GM19397 (cell line): ENCODE data around the gene ARSK.

Experiments
- ATAC-seq: cut with Tn5 transposase; IDR thresholded peaks from one replicate; pipeline ENCODE4 v1.9.1; 2021; ENCODE audit warnings: mild to moderate bottlenecking, moderate library complexity; ENCODE audit not compliant: unreplicated experiment

ARSK gene, protein sequence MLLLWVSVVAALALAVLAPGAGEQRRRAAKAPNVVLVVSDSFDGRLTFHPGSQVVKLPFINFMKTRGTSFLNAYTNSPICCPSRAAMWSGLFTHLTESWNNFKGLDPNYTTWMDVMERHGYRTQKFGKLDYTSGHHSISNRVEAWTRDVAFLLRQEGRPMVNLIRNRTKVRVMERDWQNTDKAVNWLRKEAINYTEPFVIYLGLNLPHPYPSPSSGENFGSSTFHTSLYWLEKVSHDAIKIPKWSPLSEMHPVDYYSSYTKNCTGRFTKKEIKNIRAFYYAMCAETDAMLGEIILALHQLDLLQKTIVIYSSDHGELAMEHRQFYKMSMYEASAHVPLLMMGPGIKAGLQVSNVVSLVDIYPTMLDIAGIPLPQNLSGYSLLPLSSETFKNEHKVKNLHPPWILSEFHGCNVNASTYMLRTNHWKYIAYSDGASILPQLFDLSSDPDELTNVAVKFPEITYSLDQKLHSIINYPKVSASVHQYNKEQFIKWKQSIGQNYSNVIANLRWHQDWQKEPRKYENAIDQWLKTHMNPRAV

DNA sequence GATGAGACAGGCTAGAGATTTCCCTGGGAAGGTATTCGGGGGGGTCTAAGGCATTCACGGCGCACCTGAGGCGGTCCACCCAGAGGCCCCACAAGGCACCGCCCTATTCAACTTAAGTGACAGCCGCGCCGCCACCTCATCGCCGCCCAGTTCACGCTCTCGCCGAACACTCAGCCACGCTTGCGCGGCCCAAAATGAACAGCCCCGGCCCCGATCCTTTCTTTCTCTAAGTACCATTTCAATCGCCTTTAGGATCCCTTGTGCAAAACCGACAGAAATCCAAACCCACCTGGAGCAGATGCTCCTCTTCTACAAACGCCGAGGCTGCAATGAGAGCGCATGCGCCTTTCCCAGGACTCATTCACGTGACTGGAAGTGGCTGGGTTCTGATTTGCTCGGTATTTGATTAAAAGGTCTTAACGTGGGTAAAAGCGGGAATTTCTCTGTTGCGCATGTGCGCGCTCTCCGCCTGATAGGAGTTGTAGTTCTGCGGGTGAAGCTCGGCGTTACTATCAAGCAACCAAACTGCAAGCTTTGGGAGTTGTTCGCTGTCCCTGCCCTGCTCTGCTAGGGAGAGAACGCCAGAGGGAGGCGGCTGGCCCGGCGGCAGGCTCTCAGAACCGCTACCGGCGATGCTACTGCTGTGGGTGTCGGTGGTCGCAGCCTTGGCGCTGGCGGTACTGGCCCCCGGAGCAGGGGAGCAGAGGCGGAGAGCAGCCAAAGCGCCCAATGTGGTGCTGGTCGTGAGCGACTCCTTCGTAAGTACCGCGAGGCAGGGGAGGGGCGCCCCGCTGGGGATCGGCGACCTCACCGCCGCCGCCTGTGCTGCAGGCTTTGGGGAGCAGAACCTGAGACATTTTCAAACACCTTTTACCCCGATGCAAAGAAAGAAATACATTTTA is at the start of gene ARSK, which contains the start of gene SKIC3:
TSS of gene ARSK (plus strand) at position 455 of the 902 bp plus-strand sequence. CDS start at position 633, 178 bp downstream.
TSS of gene SKIC3 (minus strand) at position 331 of the 902 bp plus-strand sequence. CDS start 7,827 bp downstream, outside the sequence.
- peak; percentile 87 for ATAC-seq

DNA sequence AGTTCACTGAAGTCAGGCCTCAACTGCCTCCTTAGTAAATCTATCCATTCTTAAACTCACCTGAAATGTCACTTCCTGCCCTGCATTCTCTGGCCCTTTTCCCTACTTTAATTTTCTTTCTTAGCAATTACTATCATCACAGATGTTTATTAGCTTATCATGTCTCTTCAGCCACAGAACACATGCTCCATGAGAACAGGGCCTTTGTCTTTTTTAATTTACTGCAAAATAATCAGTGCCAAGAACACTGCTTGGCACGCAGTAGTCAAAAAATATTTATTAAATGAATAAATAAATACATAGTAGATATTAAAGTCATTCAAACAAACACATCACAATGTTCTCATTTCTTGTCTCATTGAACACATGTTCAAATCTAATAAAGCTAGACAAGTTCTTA is 46.4 kb upstream of the ARSK start:
- ATAC-seq, result no peak

DNA sequence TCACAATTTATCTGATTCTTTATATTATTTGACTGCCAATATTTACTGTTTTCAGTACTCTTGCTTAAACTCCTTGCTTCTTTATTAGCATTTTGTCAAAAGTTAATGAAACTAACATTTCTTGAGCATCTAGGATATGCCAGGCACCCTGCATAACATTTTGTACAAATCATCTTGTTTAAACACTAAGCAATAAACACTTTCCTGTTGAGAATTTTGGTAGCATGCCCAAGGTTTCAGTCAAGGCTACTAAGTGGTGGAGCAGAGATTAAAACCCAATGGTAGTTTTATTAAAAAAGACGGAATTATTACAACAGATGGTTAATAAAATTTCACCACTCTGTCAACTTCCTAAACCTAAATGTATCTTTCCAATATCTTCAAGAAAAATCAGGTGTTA is 43.3 kb upstream of the ARSK start:
- ATAC-seq, result no peak

DNA sequence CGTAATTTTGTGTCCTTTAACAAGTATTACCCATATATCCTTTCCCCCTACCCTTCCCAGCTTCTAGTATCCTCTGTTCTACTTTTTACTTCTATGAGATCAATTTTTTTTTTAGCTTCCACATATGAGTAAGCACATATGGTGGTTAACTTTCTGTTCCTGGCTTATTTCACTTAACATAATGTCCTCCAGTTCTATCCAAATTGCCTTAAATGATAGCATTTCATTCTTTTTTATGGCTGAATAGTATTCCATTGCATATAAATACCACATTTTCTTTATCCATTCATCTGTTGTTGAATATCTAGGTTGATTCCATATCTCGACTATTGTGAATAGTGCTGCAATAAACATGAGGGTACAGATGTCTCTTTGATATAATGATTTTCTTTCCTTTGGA is 36.5 kb upstream of the ARSK start:
- no peak for ATAC-seq

DNA sequence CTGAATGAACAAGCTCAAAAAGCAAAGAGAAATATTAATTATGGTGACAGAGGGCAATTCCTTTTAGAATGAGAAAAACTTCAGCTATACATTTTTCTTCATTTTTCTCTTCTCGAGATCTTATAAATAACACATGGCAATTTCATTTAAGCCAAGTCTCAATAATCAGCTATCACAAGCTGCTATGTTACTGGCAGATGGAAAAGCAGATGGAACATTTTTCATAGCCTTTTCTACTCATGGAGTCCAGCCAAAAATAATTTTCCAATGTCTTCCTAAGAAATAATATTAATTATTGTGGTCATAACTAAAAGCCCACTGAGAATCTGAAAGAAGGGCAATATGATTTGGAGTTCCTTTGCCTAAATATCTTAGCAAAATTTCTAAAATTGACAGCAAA is 35.8 kb upstream of the ARSK start:
- ATAC-seq, result no peak

DNA sequence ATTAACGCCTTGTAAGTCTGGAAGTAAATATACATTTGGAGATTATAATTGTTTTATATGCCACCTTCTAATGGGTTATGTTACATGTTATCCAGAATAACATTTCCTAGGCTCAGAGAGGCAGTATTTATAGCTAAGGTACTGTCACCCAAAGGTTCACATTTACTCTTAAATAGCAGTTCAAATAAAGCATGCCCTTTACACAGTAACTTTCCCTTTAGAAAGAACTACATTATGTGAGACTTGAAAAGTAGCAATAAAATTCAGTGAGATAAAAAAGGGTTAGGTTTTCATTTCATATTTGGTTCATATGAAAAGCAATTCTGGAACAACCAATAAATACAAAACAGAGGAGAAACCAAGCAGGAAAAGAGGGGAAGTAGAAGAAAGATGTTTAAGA is 35.2 kb upstream of the ARSK start:
- ATAC-seq, result no peak

DNA sequence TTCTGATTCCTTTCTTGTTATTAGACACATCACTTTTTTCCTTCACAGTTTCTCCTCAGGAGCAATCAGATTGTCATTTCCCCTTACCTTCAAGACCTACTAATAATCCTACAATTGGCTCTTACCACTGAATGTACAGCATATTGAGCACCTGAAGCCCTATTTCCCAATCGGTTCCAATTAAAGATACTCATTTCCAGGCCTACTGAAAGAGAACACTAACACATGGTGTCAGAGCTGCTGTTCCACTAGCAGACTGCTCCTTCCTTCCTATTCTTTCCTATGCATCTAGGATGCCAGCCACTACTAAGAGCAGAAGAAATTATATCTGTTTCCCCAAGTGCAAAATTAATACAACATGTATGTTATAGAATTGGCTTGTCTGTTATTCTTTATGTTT is 34.7 kb upstream of the ARSK start:
- no peak for ATAC-seq

DNA sequence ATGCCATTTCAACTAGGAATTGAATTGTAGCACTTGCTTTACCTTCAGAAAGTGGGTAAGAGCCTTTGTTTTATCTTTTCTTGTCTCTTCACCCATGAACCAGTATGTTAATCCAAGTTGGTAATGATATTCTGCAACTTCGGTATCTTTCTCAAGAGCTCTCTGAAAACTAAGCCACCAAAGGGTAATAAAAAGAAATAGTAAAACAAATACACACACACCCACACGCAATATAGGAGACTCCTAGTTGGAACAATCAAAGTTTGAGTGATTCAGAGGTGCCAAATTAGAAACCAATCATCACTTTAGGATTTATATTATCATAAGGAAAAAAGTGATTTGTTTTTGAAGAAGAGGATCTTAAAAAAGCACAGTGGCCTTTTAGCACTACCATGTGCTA is 30.5 kb upstream of the ARSK start:
- no peak for ATAC-seq

DNA sequence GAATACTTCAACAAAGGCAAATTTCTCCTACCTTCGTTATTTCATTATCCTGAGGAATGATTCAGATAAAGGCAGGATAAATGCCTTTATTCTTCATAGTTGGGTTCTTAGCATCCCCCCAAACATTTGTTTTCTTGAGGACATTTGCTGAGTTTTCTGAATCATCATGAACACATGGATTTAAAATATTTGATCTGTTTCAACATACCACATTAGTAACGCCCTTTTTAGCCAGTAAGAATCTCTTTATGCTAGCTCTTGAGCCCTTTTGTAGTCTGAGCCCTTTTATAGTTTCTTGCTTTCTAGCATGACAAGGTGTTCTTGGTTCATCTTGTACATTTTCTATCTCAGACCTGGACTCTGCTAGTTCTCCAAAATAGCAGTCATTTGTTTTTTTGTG is 28.0 kb upstream of the ARSK start:
- ATAC-seq, result no peak

DNA sequence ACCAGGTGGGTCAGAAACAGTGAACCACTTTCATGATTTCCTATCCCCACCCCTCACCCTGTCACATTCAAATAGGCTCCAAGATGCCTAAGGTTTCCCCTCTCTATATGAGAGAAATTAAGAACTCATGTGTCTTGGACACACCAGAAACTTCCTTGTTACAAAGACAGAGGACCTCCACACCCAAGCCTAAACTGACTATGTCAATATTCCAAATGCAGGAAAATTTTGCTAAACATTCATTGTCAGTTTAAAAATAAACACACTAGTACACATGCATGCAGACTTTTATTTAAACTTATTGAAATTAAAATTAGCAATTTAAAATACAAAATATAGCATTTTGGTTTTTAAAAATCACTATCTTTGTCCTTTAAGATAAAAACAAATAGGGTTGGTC is 26.3 kb upstream of the ARSK start:
- ATAC-seq, result no peak

DNA sequence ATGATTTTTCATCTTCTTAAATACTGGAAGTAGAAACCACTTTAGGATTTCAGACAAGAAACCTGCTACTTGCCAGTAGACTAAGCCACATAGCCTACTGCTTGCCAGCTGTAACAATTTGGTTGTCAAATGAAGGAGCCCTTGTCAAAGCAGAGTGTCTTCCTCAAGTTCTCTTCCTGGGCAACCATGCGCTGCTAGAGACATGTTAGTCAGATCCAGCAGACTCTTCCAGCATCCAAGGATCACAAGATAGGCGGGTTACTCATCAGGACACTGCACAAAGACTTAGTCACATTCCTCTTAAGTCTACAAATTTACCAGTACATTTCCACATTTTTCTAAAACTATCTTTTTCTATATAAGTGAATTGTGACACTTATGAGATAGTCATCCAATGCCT is 24.5 kb upstream of the ARSK start:
- no peak for ATAC-seq

DNA sequence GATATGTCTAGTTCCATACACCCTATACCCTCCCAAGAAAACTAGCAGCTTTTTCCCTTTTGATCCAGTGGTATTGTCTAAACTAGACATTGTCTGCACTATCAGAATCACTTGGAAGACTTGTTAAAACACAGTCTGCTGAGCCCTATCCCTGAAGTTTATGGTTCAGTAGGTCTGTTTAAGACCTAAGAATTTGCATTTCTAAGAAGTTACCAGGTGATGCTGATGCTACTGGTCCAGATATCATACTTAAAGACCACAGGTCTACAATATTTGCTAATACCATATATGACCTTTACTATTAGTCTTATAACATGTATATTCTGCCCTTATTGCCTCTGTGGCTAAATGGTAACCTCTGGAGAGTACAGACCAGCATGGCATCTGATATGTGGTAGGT is 23.4 kb upstream of the ARSK start:
- no peak for ATAC-seq

DNA sequence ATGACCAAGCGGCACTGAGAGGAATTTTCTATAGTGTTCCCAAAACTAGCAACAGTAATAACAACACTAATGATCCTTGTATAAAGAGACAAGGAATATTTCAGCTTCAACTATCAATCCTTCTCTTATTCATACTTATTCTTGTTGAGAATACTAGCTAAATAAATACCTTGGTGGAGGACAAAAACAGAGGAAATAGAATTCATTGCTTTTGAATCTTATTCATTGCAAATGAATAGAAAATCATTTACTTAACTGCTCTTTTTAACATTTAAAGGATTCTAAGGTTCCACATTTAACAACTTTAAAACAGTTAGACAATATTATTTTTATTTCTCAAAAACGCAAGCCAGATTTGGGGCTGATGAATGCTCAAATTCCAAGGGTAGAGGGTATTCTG is 22.5 kb upstream of the ARSK start:
- no peak for ATAC-seq

DNA sequence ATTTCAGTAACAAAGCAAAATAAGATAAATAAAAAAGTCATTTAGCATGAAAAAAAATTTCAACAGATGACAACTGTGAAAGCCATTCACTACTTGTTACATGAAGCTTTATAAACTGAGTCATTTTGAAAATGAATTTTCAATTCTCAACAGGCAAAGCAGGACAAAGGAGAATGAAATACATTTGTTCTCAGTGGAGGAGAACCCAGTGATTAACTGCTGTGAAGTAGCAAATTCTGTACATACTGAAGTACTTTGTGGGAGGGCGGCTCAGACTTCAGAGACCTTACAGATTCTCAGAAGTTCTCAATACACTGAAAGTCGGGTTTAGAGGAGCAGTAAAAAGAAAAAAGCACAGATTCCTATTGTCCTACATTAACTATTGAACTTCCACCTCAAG is 21.8 kb upstream of the ARSK start:
- no peak for ATAC-seq

DNA sequence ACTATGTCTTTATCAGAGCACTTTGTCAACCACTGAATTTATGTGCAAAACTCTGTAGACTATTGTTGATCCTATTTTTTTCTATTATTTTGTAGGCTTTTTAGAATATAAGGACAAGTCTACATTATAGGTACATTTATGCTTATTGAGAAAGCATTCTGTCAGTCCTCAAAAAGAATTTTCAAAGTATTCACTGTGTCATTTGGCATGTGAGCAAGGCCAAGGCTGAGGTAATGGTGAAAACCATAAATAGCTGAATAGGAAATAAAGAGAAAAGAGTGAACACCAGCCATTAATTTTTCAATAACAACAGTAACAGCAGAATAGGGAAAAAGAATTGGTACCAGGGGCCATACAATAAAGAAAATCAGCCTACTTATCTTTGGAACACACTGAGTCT is 21.1 kb upstream of the ARSK start:
- no peak for ATAC-seq

DNA sequence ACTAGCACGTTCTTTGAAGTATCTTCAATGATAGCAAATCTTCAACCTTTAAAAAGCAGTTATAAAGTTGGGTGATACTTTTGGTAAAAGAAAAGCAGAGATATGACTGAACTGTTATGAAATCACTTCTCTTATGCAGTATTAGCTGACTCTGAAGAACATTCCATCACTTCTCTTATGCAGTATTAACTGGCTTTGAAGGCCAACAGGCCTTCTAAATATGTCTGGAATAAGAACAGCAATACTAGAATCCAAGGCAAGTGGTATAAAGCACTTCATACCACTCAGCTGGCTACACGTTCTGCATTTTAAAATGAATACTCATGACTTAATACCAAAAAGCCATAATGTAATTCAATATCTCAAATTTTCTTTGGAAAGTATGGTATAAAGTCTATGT is 17.4 kb upstream of the ARSK start:
- no peak for ATAC-seq

DNA sequence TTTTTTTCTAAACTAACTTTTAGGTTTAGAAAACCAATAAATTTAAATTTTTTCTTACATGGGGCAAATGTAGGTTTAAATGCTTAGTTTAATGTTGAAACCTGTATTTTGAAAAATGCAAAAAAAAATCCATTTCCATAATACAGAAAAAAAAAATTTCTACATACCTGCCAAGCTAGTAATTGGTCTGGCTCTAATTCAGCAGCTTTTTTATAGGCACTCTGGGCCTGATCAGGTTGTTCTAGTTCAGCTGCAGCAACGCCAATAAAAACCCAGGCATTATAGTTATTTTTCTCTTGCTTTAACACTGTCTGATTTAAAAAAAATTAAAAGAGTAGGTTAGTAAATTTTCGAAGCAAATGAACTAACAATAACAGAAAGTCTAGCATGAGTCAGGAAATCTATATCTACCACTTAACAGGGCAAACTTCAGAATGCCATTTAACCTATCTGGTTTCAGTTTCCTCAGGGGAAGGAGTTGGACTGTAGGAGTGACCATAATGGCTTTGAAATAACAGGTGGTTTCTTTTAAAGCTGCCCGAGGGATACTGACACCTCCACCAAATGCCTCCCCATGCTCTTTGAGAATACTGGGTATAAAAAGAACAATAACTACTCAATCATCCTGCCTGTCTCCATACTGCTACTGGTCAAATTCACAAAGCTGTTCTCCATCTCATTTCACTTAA is 11.7 kb upstream of the ARSK start:
- no peak for ATAC-seq

DNA sequence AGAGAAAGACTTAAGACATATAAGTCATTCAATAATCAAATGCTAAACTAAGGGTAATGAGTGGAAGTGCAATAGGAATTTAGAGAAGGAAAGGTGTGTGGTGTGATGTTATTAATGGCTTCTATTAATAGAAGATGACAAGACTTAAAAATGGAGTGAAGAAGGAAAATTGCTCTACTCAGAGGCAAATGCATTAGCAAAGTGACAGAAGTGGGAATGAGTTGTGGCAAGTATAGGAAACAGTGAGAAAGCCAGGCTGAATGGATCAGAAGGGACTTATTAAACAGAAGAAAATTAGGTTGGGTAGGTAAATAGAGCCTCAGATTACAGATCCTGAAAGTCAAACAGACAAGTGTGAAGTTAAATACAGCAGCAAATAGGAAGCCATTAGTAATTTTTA is 5.9 kb upstream of the ARSK start:
- ATAC-seq, result no peak

DNA sequence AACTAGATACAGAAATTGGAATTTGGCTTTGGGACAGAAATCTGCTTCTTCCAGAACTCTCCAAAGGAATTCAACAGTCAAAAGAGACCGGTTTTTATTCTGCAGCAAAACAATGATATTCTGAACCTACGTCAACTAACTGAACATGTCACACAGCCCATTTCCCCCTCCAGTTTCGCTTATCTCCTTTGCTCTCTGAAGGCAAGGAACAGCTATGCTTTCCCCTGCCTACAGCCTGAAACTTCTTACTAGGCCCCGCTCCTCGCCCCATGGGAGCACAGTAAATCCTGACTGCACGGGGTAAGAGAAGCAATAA is 612 bp upstream of the ARSK start:
- peak; percentile 25 for ATAC-seq

DNA sequence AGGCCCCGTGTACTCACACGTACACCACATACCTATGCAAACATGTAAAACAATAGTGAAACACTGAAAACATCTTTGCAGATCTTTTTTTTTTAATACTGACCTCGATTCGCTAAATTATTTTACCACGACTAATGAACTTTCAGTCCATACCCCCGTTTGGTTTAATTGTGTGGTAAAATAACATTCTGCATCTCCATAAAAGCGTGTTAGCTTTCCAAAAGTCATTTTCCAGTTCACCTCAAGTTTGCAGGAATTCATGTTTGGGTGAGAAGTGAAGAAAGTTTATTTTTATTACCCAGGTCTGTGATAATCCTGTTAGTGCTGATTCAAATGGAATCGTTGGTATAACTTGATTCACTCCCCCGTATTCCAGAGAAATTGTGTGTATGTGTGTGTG is 652 bp downstream of the ARSK start:
- no peak for ATAC-seq

DNA sequence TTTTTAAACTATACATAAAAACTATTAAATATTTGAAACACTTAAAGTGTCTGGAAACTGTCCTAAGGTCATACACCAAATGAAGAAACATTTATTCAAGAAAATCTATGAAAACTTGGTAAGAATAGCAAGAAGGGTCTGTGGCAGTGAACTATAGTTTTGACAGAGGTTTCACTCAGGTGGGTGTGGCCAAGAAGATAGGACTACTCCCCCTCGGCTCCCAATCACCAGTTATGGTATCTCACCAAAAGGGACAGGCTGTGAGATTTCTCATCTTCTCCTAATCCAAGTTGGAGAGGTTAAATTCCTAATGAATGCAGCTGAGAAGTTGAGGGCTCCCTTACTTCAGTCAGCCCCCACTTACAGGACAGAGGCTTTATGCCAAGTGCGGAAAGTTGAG is 2.9 kb downstream of the ARSK start:
- no peak for ATAC-seq
